Activated CD4-positive, alpha-beta T cell treated with anti-CD3 and anti-CD28 coated beads, Interleukin-2, amount 10 ng/mL, durations not matched to agents 7 days and 5 days (primary cell): Measurements from ENCODE around the gene CDH18. TPM values are rescaled to one million over a fixed set of nuclear protein-coding genes. Genes with fewer than 3 reads are reported as not detected.

Experiments
- CTCF ChIA-PET: fragments of 350-600 bp; sonication (Branson Sonifier 250); formaldehyde crosslinking; loops from one replicate; lab custom pipeline; 2021; ENCODE audit warnings: antibody characterized with exemption; lab: Charles Lee
- POLR2A ChIA-PET: fragments of 350-600 bp; sonication (Branson Sonifier 250); formaldehyde crosslinking; loops from one replicate; lab custom pipeline; 2021; ENCODE audit warnings: antibody characterized with exemption; lab: Charles Lee
- DNase-seq: peaks from one replicate; pipeline ENCODE4 v3.0.0-alpha.2; 2020
- H3K27ac Mint-ChIP-seq: one replicate; pipeline ENCODE4 v1.8.0; 2021; ENCODE audit warnings: mild to moderate bottlenecking, moderate library complexity, mixed read lengths
- H3K27me3 Mint-ChIP-seq: one replicate; pipeline ENCODE4 v1.8.0; 2021; ENCODE audit warnings: mixed read lengths
- H3K36me3 Mint-ChIP-seq: one replicate; pipeline ENCODE4 v1.8.0; 2021; ENCODE audit warnings: low read depth, mixed read lengths
- H3K4me1 Mint-ChIP-seq: one replicate; pipeline ENCODE4 v1.8.0; 2021; ENCODE audit warnings: mixed read lengths
- H3K4me3 Mint-ChIP-seq: one replicate; pipeline ENCODE4 v1.8.0; 2021; ENCODE audit warnings: mild to moderate bottlenecking, moderate library complexity, mixed read lengths
- H3K9me3 Mint-ChIP-seq: one replicate; pipeline ENCODE4 v1.8.0; 2021; ENCODE audit warnings: mixed read lengths
- total RNA-seq, 2 experiments: library from RNA; stranded (reverse); gene quantifications; one replicate each; pipeline ENCODE4 v1.2.3, GENCODE V29; 2021

Gene CDH18
- total RNA-seq, 2 experiments from 2014 or later, result not detected

GRCh38 chr5:19638461-19638860 lies 349.5 kb downstream of the CDH18 start:
- Mint-ChIP-seq H3K4me1 (no peaks in the 10 kb centered on the region), H3K27me3 (no peaks in the 10 kb centered on the region)

GRCh38 chr5:19630876-19631275 lies 357.1 kb downstream of the CDH18 start:
- Mint-ChIP-seq H3K36me3 (no peaks in the 10 kb centered on the region), H3K4me3 (no peak overlapping the region), H3K9me3 (peaks cover 14% of the 10 kb centered on the region), H3K4me1 (no peaks in the 10 kb centered on the region), H3K27me3 (no peaks in the 10 kb centered on the region), H3K27ac (no peak overlapping the region)
- DNase-seq, result no peak
- ChIA-PET POLR2A (no interaction called here), CTCF (no interaction called here)

More at GRCh38 chr5:19638461-19638860, 349.5 kb downstream of the CDH18 start:
- Mint-ChIP-seq H3K4me3 (no peak overlapping the region), H3K9me3 (peaks cover 7% of the 10 kb centered on the region), H3K36me3 (no peaks in the 10 kb centered on the region), H3K27ac (no peak overlapping the region)
- CTCF ChIA-PET, result no interaction called here
- DNase-seq, result no peak
- POLR2A ChIA-PET, result no interaction called here

- DNase-seq, result no peak
- H3K4me1 Mint-ChIP-seq, result no peaks in the 10 kb centered on the region
- peaks cover 19% of the 10 kb centered on the region for H3K9me3 Mint-ChIP-seq
- no peak overlapping the region for H3K4me3 Mint-ChIP-seq
- no peak overlapping the region for H3K27ac Mint-ChIP-seq
- POLR2A ChIA-PET, result no interaction called here
- H3K36me3 Mint-ChIP-seq, result no peaks in the 10 kb centered on the region
- CTCF ChIA-PET, result no interaction called here
- no peaks in the 10 kb centered on the region for H3K27me3 Mint-ChIP-seq
These were observed 361.8 kb downstream of the CDH18 start for GRCh38 chr5:19626211-19626610.

GRCh38 chr5:19625562-19625961 lies 362.4 kb downstream of the CDH18 start:
- Mint-ChIP-seq H3K4me1 (no peaks in the 10 kb centered on the region), H3K4me3 (no peak overlapping the region), H3K27ac (no peak overlapping the region), H3K27me3 (no peaks in the 10 kb centered on the region), H3K36me3 (no peaks in the 10 kb centered on the region), H3K9me3 (peaks cover 16% of the 10 kb centered on the region)
- POLR2A ChIA-PET, result no interaction called here
- no peak for DNase-seq
- CTCF ChIA-PET, result no interaction called here

GRCh38 chr5:19619571-19619970 lies 368.4 kb downstream of the CDH18 start:
- Mint-ChIP-seq H3K27me3 (no peaks in the 10 kb centered on the region), H3K27ac (no peak overlapping the region), H3K4me1 (no peaks in the 10 kb centered on the region), H3K9me3 (peaks cover 5% of the 10 kb centered on the region), H3K36me3 (no peaks in the 10 kb centered on the region), H3K4me3 (no peak overlapping the region)
- DNase-seq, result no peak
- ChIA-PET CTCF (no interaction called here), POLR2A (no interaction called here)

GRCh38 chr5:19616701-19617215 lies 371.2 kb downstream of the CDH18 start:
- Mint-ChIP-seq H3K27ac (no peak overlapping the region), H3K4me1 (no peaks in the 10 kb centered on the region), H3K4me3 (no peak overlapping the region), H3K27me3 (no peaks in the 10 kb centered on the region), H3K36me3 (no peaks in the 10 kb centered on the region), H3K9me3 (peaks cover 4% of the 10 kb centered on the region)
- no peak for DNase-seq
- ChIA-PET POLR2A (no interaction called here), CTCF (no interaction called here)

- H3K27me3 Mint-ChIP-seq, result no peaks in the 10 kb centered on the region
- no peak overlapping the region for H3K27ac Mint-ChIP-seq
- no peak overlapping the region for H3K4me3 Mint-ChIP-seq
- no peak for DNase-seq
- H3K36me3 Mint-ChIP-seq, result no peaks in the 10 kb centered on the region
- H3K9me3 Mint-ChIP-seq, result peaks cover 6% of the 10 kb centered on the region
- H3K4me1 Mint-ChIP-seq, result no peaks in the 10 kb centered on the region
- POLR2A ChIA-PET, result no interaction called here
- CTCF ChIA-PET, result no interaction called here
These were observed 372.3 kb downstream of the CDH18 start for GRCh38 chr5:19615661-19616060.

GRCh38 chr5:19615071-19615470 lies 372.9 kb downstream of the CDH18 start:
- Mint-ChIP-seq H3K4me1 (no peaks in the 10 kb centered on the region), H3K27me3 (no peaks in the 10 kb centered on the region), H3K4me3 (no peak overlapping the region), H3K9me3 (peaks cover 6% of the 10 kb centered on the region), H3K27ac (no peak overlapping the region), H3K36me3 (no peaks in the 10 kb centered on the region)
- ChIA-PET CTCF (no interaction called here), POLR2A (no interaction called here)
- DNase-seq, result no peak

- no peaks in the 10 kb centered on the region for H3K36me3 Mint-ChIP-seq
- no peak for DNase-seq
- CTCF ChIA-PET, result no interaction called here
- peaks cover 4% of the 10 kb centered on the region for H3K9me3 Mint-ChIP-seq
- H3K27me3 Mint-ChIP-seq, result no peaks in the 10 kb centered on the region
- H3K4me3 Mint-ChIP-seq, result no peak overlapping the region
- H3K27ac Mint-ChIP-seq, result no peak overlapping the region
- H3K4me1 Mint-ChIP-seq, result no peaks in the 10 kb centered on the region
- POLR2A ChIA-PET, result no interaction called here
These were observed 379.5 kb downstream of the CDH18 start for GRCh38 chr5:19608444-19609002.

- H3K27me3 Mint-ChIP-seq, result no peaks in the 10 kb centered on the region
- H3K4me3 Mint-ChIP-seq, result no peak overlapping the region
- no peaks in the 10 kb centered on the region for H3K36me3 Mint-ChIP-seq
- no peak for DNase-seq
- H3K9me3 Mint-ChIP-seq, result no peaks in the 10 kb centered on the region
- no peaks in the 10 kb centered on the region for H3K4me1 Mint-ChIP-seq
- POLR2A ChIA-PET, result no interaction called here
- CTCF ChIA-PET, result no interaction called here
- H3K27ac Mint-ChIP-seq, result no peak overlapping the region
These were observed 382.1 kb downstream of the CDH18 start for GRCh38 chr5:19605846-19606407.

GRCh38 chr5:19584131-19584530 lies 403.9 kb downstream of the CDH18 start:
- no peak for DNase-seq
- Mint-ChIP-seq H3K9me3 (peaks cover 4% of the 10 kb centered on the region), H3K27ac (no peak overlapping the region), H3K4me3 (no peak overlapping the region), H3K27me3 (no peaks in the 10 kb centered on the region), H3K4me1 (no peaks in the 10 kb centered on the region), H3K36me3 (no peaks in the 10 kb centered on the region)
- CTCF ChIA-PET, result no interaction called here
- POLR2A ChIA-PET, result no interaction called here

GRCh38 chr5:19577882-19578281 lies 410.1 kb downstream of the CDH18 start:
- ChIA-PET CTCF (no interaction called here), POLR2A (no interaction called here)
- no peak for DNase-seq
- peaks cover 2% of the 10 kb centered on the region for H3K9me3 Mint-ChIP-seq
- no peaks in the 10 kb centered on the region for H3K36me3 Mint-ChIP-seq
- no peaks in the 10 kb centered on the region for H3K27me3 Mint-ChIP-seq
- no peak overlapping the region for H3K4me3 Mint-ChIP-seq
- no peak overlapping the region for H3K27ac Mint-ChIP-seq
- no peaks in the 10 kb centered on the region for H3K4me1 Mint-ChIP-seq

- POLR2A ChIA-PET, result no interaction called here
- H3K27ac Mint-ChIP-seq, result no peak overlapping the region
- CTCF ChIA-PET, result no interaction called here
These were observed 420.0 kb downstream of the CDH18 start for GRCh38 chr5:19568004-19568403.

GRCh38 chr5:19565466-19565865 lies 422.5 kb downstream of the CDH18 start:
- ChIA-PET CTCF (no interaction called here), POLR2A (no interaction called here)
- Mint-ChIP-seq H3K4me3 (no peak overlapping the region), H3K9me3 (peaks cover 5% of the 10 kb centered on the region), H3K4me1 (no peaks in the 10 kb centered on the region), H3K27ac (no peak overlapping the region), H3K27me3 (no peaks in the 10 kb centered on the region), H3K36me3 (no peaks in the 10 kb centered on the region)
- DNase-seq, result no peak

More at GRCh38 chr5:19568004-19568403, 420.0 kb downstream of the CDH18 start:
- Mint-ChIP-seq H3K27me3 (no peaks in the 10 kb centered on the region), H3K4me3 (no peak overlapping the region), H3K36me3 (no peaks in the 10 kb centered on the region), H3K4me1 (no peaks in the 10 kb centered on the region), H3K9me3 (peaks cover 5% of the 10 kb centered on the region)
- no peak for DNase-seq
